ENCODE results near the gene KRTAP10-5. TPM values are rescaled to one million over a fixed set of nuclear protein-coding genes. Genes with fewer than 3 reads are reported as not detected.

The KRTAP10-5 gene
- total RNA-seq, 1 donor from 2014 or later: not detected

DNA sequence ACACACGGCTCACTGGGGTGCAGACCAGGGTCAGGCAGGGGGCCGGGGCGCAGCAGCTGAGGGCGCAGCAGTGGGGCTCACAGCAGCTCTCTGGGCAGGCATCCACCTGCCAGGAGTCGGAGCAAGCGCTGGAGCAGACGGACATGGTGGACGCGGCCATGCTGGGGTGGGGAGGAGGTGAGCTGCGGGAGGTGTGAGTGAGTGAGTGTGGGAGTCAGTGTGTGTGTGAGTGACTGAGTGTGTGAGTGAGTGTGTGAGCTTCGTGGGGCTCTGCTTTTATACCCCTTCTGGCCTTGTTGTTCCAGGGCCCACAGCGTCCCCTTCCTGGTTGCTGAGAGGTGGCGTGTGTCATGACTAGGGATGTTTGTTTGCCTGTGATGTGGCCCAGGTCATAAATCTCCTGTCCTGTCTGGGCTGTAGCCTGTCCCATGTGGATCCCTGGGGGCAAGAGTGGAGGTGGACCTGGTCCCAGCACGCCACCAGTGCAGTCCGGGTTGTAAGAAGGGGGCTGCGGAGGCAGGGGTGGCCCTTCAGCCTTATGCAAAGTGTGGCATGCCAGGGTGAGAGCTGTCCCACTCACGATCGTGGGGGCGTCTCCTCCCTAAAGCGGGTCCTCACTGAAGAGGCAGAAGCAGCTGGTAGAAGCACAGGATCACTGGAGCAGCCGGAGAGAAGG is 40.3 kb downstream of the KRTAP10-5 start, which contains the start of gene KRTAP10-1:
Gene KRTAP10-1, minus strand, starts transcription at position 205 of the 676 bp plus-strand sequence. Its CDS starts 45 bp downstream, at position 160.
- no peak within 1 kb of the TSS for H3K4me3 ChIP-seq (ENCODE audit: low read depth, low read length)
- no peak for DNase-seq (ENCODE audit: low read depth)
- TF ChIP-seq, protein P1, sequence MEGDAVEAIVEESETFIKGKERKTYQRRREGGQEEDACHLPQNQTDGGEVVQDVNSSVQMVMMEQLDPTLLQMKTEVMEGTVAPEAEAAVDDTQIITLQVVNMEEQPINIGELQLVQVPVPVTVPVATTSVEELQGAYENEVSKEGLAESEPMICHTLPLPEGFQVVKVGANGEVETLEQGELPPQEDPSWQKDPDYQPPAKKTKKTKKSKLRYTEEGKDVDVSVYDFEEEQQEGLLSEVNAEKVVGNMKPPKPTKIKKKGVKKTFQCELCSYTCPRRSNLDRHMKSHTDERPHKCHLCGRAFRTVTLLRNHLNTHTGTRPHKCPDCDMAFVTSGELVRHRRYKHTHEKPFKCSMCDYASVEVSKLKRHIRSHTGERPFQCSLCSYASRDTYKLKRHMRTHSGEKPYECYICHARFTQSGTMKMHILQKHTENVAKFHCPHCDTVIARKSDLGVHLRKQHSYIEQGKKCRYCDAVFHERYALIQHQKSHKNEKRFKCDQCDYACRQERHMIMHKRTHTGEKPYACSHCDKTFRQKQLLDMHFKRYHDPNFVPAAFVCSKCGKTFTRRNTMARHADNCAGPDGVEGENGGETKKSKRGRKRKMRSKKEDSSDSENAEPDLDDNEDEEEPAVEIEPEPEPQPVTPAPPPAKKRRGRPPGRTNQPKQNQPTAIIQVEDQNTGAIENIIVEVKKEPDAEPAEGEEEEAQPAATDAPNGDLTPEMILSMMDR (conservative IDR thresholded peaks at IDR 0.05; ENCODE audit: low read depth, low read length): no peak

DNA sequence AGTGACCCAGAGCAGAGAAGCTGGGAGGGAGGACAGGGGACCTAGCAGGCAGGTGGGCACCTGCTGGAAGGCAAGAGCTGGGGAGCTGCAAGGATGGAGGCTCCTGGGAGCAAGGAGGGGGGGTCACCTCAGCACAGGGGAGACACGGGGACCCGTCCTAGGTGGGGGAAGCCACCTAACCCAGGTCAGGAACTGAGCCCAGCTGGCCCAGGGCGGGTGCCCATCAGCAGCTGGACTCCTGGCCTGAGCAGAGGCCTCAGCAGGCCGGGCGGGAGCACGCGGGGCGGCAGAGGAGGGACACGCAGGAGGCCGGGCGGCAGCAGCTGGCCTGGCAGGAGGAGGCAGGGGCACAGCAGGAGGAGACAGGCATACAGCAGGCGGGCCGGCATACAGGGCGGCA is 41.4 kb downstream of the KRTAP10-5 start:
- DNase-seq (ENCODE audit: low read depth): no peak
- H3K4me3 ChIP-seq (ENCODE audit: low read depth, low read length): no peak overlapping the region
- TF ChIP-seq, protein P1 (conservative IDR thresholded peaks at IDR 0.05; ENCODE audit: low read depth, low read length): no peak

DNA sequence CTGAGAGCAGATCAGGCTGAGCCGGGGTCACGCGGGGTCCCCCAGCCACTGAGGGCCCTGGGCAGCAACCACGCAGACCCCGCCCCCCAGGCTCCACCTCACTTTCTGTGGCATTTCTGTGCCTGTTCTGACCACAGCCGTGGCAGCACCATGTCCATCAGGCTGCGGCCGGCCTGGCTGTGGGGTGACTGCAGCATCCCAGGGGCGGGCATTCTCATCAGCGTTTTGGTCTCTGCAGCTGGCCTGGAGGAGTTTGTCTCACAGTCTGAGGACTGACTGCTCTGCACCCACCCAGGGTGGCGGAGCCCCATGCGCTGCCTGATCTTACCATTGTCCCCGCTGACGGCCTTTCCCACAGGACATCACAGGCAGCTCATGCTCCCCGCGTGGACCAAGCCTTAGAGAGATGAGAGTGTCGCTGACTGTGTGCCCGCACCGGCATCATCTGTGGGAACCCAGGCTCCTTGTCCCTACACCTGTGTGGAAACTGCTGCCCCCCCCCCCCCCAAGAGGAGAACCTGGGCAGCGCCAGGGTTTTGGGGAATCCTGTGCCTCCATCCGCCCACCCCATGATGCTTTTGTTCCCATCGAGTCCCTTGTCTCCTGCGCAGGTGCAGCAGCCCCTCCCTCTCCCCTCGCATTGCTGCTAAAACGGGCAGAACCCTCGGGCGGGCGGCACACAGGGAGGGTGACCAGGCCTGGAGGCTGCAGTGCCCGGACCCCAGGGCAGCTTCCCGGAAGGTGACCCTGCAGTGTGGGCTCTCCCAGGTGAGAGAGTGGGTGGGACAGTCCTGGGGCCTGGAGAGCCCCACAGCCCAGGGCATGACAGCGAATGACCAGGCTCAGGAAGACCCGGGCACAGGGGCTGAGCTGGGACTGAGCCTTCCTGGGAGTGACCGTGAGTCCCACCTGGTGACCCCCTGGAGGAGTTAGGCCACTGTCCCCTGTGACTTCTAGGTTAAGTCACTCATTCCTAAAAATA is 42.2 kb downstream of the KRTAP10-5 start:
- H3K4me3 ChIP-seq (ENCODE audit: low read depth, low read length): no peak overlapping the region
- TF ChIP-seq, protein P1 (conservative IDR thresholded peaks at IDR 0.05; ENCODE audit: low read depth, low read length): no peak
- DNase-seq (ENCODE audit: low read depth): no peak

GRCh38 chr21:44535963-44536362 is 44.4 kb downstream of the KRTAP10-5 start:
- TF ChIP-seq, protein P1 (conservative IDR thresholded peaks at IDR 0.05; ENCODE audit: low read depth, low read length): no peak
- H3K4me3 ChIP-seq (ENCODE audit: low read depth, low read length): no peak overlapping the region
- DNase-seq (ENCODE audit: low read depth): no peak

DNA sequence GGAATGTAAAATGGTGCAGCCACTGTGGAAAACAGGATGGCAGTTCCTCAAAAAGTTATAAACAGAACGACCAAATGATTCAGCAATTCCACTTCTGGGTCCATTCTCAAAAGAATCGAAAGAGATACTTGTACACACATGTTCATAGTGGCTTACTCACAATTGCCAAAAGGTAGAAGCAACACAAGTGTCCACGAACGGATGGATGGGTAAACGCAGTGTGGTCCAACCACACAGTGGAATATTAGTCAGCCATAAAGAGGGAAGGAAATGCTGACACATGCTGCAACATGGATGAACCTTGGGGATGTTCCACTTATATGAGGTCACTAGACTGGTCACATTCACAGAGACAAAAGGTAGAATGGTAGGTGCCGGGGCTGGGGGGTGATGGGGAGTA is 45.7 kb downstream of the KRTAP10-5 start:
- H3K4me3 ChIP-seq (ENCODE audit: low read depth, low read length): no peak overlapping the region
- no peak for DNase-seq (ENCODE audit: low read depth)
- TF ChIP-seq, protein P1 (conservative IDR thresholded peaks at IDR 0.05; ENCODE audit: low read depth, low read length): no peak

DNA sequence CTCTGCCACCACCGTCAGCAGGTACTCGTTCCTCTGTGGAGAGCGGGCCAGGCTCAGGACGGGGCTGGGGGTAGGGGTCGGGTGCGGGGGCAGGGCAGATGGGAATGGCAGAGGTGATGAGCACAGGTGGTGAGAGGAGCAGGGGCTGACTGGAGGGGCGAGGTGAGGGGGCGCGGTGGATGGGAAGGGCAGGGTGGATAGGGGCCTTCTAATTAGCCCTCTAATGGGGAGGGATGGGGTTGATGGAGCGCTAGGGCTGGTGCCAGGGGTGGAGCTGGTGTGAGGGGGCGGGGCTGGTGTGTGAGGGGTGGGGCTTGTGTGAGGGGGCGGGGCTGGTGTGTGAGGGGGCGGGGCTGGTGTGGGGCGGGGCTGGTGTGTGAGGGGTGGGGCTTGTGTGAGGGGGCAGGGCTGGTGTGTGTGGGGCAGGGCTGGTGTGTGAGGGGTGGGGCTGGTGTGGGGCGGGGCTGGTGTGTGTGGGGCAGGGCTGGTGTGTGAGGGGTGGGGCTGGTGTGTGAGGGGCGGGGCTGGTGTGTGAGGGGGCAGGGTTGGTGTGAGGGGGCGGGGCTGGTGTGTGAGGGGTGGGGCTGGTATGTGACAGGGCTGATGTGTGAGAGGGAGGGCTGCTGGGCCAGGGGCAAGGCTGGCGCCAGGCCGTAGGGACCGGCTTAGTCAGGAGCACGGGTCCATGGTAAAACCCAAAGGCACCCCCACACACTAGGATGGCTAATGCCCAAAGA is 46.3 kb downstream of the KRTAP10-5 start:
- no peak overlapping the region for H3K4me3 ChIP-seq (ENCODE audit: low read depth, low read length)
- TF ChIP-seq, protein P1 (conservative IDR thresholded peaks at IDR 0.05; ENCODE audit: low read depth, low read length): no peak
- no peak for DNase-seq (ENCODE audit: low read depth)
